GM21576 (cell line): ENCODE results near the gene BBS12.

ENCODE experiments used
- ATAC-seq: cut with Tn5 transposase; IDR thresholded peaks from one replicate; pipeline ENCODE4 v1.9.1; 2021; ENCODE audit warnings: mild to moderate bottlenecking, moderate library complexity; ENCODE audit not compliant: unreplicated experiment

Gene BBS12

GRCh38 chr4:122793811-122794210 is 61.3 kb downstream of the BBS12 start:
- ATAC-seq = no peak
